ENCODE data around the gene TMEM132A. TPM values are rescaled to one million over a fixed set of nuclear protein-coding genes. Genes with fewer than 3 reads are reported as not detected.

The TMEM132A gene
- total RNA-seq, 2 donors from 2014 or later, result 7.7 to 8.4 TPM

DNA sequence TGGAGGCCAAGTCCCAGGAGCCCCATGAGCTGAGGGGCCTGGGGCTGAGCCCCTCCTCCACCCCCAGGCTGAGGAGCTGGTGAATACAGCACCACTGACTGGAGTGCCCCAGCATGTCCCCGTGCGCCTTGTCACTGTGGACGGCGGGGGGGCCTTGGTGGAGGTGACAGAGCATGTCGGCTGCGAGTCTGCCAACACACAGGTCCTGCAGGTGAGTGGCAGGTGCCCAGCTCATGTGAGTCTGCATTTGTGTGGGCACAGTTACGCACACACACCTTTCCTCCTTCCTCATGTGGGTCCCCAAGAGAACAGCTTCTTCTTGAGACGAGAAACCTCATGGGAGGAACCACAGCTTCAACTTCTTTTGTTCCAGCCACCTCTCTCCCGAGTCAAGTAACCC lies 7.7 kb downstream of the TMEM132A start:
- H3K9me3 ChIP-seq, result no peaks in the 10 kb centered on the region
- H3K27ac ChIP-seq, result no peak overlapping the region
- H3K4me3 ChIP-seq, result no peak overlapping the region
- no peak for DNase-seq (ENCODE audit: low spot score)
- H3K36me3 ChIP-seq, result no peaks in the 10 kb centered on the region
- TF ChIP-seq, protein P1, sequence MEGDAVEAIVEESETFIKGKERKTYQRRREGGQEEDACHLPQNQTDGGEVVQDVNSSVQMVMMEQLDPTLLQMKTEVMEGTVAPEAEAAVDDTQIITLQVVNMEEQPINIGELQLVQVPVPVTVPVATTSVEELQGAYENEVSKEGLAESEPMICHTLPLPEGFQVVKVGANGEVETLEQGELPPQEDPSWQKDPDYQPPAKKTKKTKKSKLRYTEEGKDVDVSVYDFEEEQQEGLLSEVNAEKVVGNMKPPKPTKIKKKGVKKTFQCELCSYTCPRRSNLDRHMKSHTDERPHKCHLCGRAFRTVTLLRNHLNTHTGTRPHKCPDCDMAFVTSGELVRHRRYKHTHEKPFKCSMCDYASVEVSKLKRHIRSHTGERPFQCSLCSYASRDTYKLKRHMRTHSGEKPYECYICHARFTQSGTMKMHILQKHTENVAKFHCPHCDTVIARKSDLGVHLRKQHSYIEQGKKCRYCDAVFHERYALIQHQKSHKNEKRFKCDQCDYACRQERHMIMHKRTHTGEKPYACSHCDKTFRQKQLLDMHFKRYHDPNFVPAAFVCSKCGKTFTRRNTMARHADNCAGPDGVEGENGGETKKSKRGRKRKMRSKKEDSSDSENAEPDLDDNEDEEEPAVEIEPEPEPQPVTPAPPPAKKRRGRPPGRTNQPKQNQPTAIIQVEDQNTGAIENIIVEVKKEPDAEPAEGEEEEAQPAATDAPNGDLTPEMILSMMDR (IDR thresholded peaks at IDR 0.05), result no peak
- H3K27me3 ChIP-seq (replicated peaks; ENCODE audit: insufficient read depth), result no peaks in the 10 kb centered on the region
- ATAC-seq (ENCODE audit: insufficient number of reproducible peaks, low FRiP score, low read depth), result no peak
- H3K4me1 ChIP-seq (ENCODE audit: control insufficient read depth in 1 of 2, low read depth in 2 of 2), result no peaks in the 10 kb centered on the region

DNA sequence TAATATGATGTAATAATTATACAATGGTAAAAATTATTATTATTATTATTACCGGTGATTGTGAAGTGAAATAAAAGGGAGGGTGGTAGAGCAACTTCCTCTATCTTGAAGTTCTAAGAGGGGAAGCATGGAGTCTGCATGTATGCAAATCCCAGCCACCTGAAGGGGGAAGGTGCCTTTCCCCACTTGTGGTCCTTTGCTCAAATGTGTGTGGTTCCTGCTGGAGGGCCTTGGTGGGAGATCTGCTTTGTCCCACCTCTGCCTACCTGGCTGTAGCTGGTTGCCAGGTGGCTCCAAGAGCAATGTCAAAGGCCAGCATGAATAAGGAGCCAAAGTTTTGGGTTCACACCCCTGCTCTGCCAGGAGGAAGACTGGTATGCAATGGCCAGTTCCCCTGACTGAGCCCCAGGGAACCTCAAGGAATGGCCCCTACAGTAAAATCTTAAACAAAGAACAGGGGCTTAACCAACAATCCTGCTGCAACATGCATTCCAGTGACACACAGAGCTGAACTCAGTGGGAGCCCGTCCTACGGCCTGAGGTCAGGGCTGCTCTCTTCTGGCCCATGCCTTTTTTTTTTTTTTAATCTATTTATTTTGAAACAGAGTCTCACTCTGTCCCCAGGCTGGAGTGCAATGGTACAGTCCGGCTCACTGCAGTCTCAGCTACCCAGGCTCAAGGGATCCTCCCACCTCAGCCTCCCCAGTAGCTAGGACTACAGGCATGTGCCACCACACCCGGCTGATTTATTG lies 8.5 kb downstream of the TMEM132A start:
- TF ChIP-seq, protein P1 (IDR thresholded peaks at IDR 0.05), result no peak
- DNase-seq (ENCODE audit: low spot score), result no peak
- no peaks in the 10 kb centered on the region for H3K4me1 ChIP-seq (ENCODE audit: control insufficient read depth in 1 of 2, low read depth in 2 of 2)
- no peaks in the 10 kb centered on the region for H3K9me3 ChIP-seq
- H3K27me3 ChIP-seq (replicated peaks; ENCODE audit: insufficient read depth), result no peaks in the 10 kb centered on the region
- H3K27ac ChIP-seq, result no peak overlapping the region
- no peak for ATAC-seq (ENCODE audit: insufficient number of reproducible peaks, low FRiP score, low read depth)
- H3K4me3 ChIP-seq, result no peak overlapping the region
- H3K36me3 ChIP-seq, result no peaks in the 10 kb centered on the region

DNA sequence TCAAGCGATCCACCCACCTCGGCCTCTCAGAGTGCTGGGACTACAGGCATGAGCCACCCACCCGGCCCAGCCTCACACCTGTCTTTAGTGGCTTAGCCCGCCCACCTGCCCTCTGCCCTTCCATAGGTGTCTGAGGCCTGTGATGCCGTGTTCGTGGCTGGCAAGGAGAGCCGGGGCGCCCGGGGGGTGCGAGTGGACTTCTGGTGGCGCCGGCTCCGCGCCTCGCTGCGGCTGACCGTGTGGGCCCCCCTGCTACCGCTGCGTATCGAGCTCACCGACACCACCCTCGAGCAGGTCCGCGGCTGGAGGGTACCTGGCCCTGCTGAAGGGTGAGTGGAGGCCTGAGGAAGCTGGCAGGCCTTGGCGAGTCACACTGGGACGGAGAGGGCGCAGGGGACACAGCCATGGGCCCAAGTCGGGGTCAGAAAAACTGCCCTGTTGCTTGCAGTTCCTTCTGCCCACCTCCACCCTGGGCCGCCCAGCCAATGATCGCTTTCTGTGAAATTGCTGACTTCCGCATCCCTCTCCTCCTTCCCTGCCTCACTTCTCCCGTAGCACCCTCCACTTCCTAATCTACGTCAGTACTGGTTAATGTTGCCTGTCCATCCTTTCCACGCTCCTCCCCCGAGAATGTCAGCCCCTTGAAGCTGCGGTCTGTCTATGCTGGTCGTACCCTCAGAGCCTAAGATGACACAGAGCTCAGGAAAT lies 9.3 kb downstream of the TMEM132A start:
- DNase-seq (ENCODE audit: low spot score) (no peak), ATAC-seq (ENCODE audit: insufficient number of reproducible peaks, low FRiP score, low read depth) (no peak)
- Histone ChIP-seq H3K27ac (no peak overlapping the region), H3K4me1 (ENCODE audit: control insufficient read depth in 1 of 2, low read depth in 2 of 2) (no peaks in the 10 kb centered on the region), H3K36me3 (peaks cover under 1% of the 10 kb centered on the region), H3K9me3 (no peaks in the 10 kb centered on the region), H3K27me3 (replicated peaks; ENCODE audit: insufficient read depth) (no peaks in the 10 kb centered on the region), H3K4me3 (no peak overlapping the region)
- TF ChIP-seq, protein P1 (IDR thresholded peaks at IDR 0.05), result no peak

DNA sequence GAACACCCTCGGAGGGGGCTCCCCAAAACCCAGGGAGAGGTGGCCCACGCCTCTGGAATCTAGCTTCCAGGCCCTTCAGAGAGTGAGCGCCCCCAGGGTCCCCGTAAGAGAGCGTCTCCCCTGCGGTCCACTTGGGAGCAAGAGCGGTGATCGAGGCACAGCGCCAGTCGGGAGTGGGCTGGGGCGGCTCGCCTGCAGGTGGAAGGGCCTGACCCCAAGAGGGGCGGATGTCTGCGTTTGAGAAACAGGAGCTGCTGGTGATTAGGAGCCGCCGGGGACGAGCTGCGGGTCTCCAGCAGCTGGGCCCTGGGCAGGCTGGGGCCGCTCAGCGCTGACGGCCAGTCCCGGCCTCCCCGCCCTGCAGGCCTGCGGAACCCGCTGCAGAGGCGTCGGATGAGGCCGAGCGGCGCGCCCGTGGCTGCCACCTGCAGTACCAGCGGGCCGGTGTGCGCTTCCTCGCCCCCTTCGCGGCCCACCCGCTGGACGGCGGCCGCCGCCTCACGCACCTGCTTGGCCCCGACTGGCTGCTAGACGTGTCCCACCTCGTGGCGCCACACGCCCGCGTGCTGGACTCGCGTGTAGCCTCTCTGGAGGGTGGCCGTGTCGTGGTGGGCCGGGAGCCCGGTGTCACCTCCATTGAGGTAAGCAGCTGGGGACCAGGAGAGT lies 10.0 kb downstream of the TMEM132A start:
- H3K4me3 ChIP-seq, result no peak overlapping the region
- no peaks in the 10 kb centered on the region for H3K9me3 ChIP-seq
- no peak for DNase-seq (ENCODE audit: low spot score)
- no peak for ATAC-seq (ENCODE audit: insufficient number of reproducible peaks, low FRiP score, low read depth)
- no peaks in the 10 kb centered on the region for H3K27me3 ChIP-seq (replicated peaks; ENCODE audit: insufficient read depth)
- H3K36me3 ChIP-seq, result peaks cover 3% of the 10 kb centered on the region
- H3K27ac ChIP-seq, result no peak overlapping the region
- TF ChIP-seq, protein P1 (IDR thresholded peaks at IDR 0.05), result no peak
- H3K4me1 ChIP-seq (ENCODE audit: control insufficient read depth in 1 of 2, low read depth in 2 of 2), result no peaks in the 10 kb centered on the region

All from thoracic aorta (tissue), 2 donors.